ENCODE results near the gene LRRC71. TPM values are rescaled to one million over a fixed set of nuclear protein-coding genes. Genes with fewer than 3 reads are reported as not detected.

The LRRC71 gene
- total and polyA plus RNA-seq, 2 of the 8 experiments (the other 6 are each of a cell fraction or from before 2014, with no cell fraction given), result 0.05 TPM; not detected in 1

DNA sequence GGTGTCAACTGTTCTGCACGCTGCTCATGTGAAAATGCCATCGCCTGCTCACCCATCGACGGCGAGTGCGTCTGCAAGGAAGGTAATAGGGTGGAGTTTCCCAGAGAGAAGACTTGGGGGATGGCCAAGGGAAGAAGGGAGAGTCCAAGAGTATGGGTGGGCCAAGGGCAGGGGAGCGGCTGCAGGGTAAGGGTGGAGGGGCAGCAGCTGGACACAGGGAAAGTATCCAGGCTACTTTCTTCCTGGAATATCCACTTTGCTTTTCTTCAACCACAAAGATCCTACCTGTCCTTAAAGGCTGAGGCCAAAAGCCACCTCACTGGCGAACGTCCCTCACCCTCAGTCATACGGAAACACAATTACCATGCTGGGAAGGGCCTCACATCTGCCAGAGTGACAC is 11.5 kb upstream of the LRRC71 start:
- ChIA-PET POLR2A (ENCODE audit: partially characterized antibody) (no interaction called here), CTCF (ENCODE audit: partially characterized antibody) (interaction anchor here (0.7 to 4.5 kb wide), 11 partner anchors 8 to 220 kb away, joined by 3 to 73 read pairs (median 5); partner anchors contain the start of gene NTRK1)
- Histone ChIP-seq H3K14ac (ENCODE audit: insufficient read length) (no peak overlapping the region), H4K91ac (replicated peaks; ENCODE audit: insufficient read length, low read length) (peak overlapping the region; percentile 65), H3K4me1 (replicated peaks in 1 of 4; ENCODE audit: control insufficient read depth in 3 of 4, insufficient read depth in 4 of 4, low read length in 3 of 4) (peaks cover 2 to 11% (median 10%) of the 10 kb centered on the region in 4 experiments), H3K23me2 (ENCODE audit: low read depth, low read length) (peaks cover 3% of the 10 kb centered on the region; the same call in 1 of the 2 replicates), H3K36me3 (ENCODE audit: control insufficient read depth in 2 of 4, insufficient read depth in 4 of 4, low read length in 3 of 4) (no peaks in the 10 kb centered on the region), H3K79me1 (ENCODE audit: low read depth, low read length) (no peaks in the 10 kb centered on the region), H3K27ac (ENCODE audit: low read depth, low read length) (no peak overlapping the region), H3K56ac (replicated peaks; ENCODE audit: insufficient read length, low read depth, low read length) (no peak overlapping the region), H3K4ac (replicated peaks; ENCODE audit: insufficient read length, low read depth, low read length) (no peak overlapping the region), H4K8ac (ENCODE audit: extremely low read depth, insufficient read depth, low read length) (no peak overlapping the region; the same call in 1 of the 2 replicates), H2BK12ac (ENCODE audit: low read depth, low read length) (no peak overlapping the region), H2AFZ (ENCODE audit: low read length) (no peak overlapping the region), H3K27me3 (replicated peaks in 1 of 4; ENCODE audit: control insufficient read depth in 3 of 4, extremely low read depth in 1 of 4, insufficient read depth in 3 of 4, low read length in 3 of 4) (peaks cover 0 to 15% (median 10%) of the 10 kb centered on the region in 4 experiments; a peak in 6 of 7 replicates), H3K18ac (ENCODE audit: extremely low read depth, low read length) (no peak overlapping the region), H4K20me1 (replicated peaks in 1 of 2; ENCODE audit: control insufficient read depth in 1 of 2, insufficient read depth in 2 of 2, low read length in 2 of 2) (peaks cover 0 to 6% of the 10 kb centered on the region in 2 experiments), H4K5ac (ENCODE audit: insufficient read length, low read depth, low read length) (no peak overlapping the region), H3K4me3 (ENCODE audit: extremely low read depth in 1 of 4, insufficient read depth in 2 of 4, low read depth in 3 of 4, low read length in 4 of 4) (no peak overlapping the region), H3K79me2 (ENCODE audit: control insufficient read depth in 1 of 2, insufficient read depth in 2 of 2, low read length in 2 of 2) (no peaks in the 10 kb centered on the region), H2BK20ac (ENCODE audit: low read length) (no peak overlapping the region), H3K23ac (ENCODE audit: insufficient read length) (no peak overlapping the region), H2AK5ac (ENCODE audit: low read depth, low read length) (no peak overlapping the region), H2BK5ac (ENCODE audit: low read depth, low read length) (no peak overlapping the region), H2BK120ac (replicated peaks; ENCODE audit: low read depth, low read length) (no peak overlapping the region), H3K9me3 (ENCODE audit: insufficient read depth in 2 of 2, low read depth in 1 of 2, low read length in 1 of 2) (peaks cover 0 to 4% of the 10 kb centered on the region in 2 experiments; a peak in 1 of 4 replicates), H2BK15ac (ENCODE audit: low read length) (peak overlapping the region; percentile 40; the same call in 1 of the 2 replicates), H3K4me2 (ENCODE audit: insufficient read depth in 1 of 2, low read depth in 2 of 2, low read length in 2 of 2) (no peak overlapping the region), H3K9ac (replicated peaks in 1 of 4; ENCODE audit: extremely low read depth in 1 of 4, low read depth in 3 of 4, low read length in 3 of 4) (no peak overlapping the region)
- TF ChIP-seq RNF2 (IDR thresholded peaks at IDR 0.05; ENCODE audit: borderline replicate concordance, low read depth, low read length, missing control alignments, poor library complexity, severe bottlenecking) (no peak), ATF2 (IDR thresholded peaks at IDR 0.05; ENCODE audit: low read length) (no peak), GTF2F1 (IDR thresholded peaks at IDR 0.05; ENCODE audit: borderline replicate concordance, low read depth, low read length) (no peak), BCL11A (IDR thresholded peaks at IDR 0.05; ENCODE audit: low read depth in 2 of 2, low read length in 2 of 2) (no peak), BRCA1 (IDR thresholded peaks at IDR 0.05; ENCODE audit: low read depth, low read length) (no peak), ZNF274 (IDR thresholded peaks at IDR 0.05; ENCODE audit: borderline replicate concordance, extremely low read depth, low read length) (no peak), GABPA (IDR thresholded peaks at IDR 0.05; ENCODE audit: borderline replicate concordance, insufficient read depth, low read length) (no peak), EZH2 (IDR thresholded peaks at IDR 0.05; ENCODE audit: low read depth, low read length, severe bottlenecking) (no peak)
- 88% methylated on average over 9 of the region's 10 CpGs; no CpG with 5 or more reads in 1 of the 2 experiments for WGBS, 2 experiments (ENCODE audit: extremely low coverage in 1 of 2, insufficient coverage in 1 of 2, insufficient read length in 1 of 2, insufficient replicate concordance in 2 of 2, low coverage in 1 of 2, low lambda C conversion rate in 2 of 2, missing lambda C conversion rate in 1 of 2)
- FAIRE-seq, result no peak
- DNase-seq (ENCODE audit: low read depth in 1 of 2, low spot score in 2 of 2), result no peak
